ENCODE results near the gene PRR29.

DNA sequence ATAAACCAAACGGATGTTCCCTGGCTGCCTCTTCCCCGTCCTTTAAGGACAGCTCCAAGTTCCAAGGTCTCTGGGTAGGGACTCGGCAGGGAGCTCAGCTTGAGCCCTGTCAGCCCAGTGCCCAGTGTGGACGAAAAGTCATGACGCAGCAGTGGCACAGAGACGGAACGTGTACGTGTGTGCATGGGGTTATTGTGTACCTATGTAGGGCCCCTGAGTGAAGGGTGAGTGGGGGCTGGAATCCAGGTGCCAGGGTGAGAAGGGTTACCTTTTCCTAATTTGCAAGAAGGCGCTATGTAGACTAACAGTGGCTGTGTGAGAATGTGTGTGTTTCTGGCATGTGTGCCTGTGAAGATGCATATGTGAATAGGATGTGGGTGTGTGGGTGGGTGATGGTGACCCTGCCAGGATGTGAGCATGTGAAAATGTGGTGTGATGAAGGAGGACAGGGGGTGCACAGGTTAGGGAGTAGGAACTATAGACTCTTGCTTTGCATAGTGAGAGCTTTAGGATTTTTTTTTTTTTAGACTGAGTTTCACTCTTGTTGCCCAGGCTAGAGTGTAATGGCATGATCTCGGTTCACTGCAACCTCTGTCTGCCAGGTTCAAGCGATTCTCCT lies 31.4 kb upstream of the PRR29 start:
- no peak for TF ChIP-seq EZH2 (IDR thresholded peaks at IDR 0.05; ENCODE audit: borderline replicate concordance, insufficient read depth, low read depth, low read length, poor library complexity, severe bottlenecking)
- TF ChIP-seq, protein P1, sequence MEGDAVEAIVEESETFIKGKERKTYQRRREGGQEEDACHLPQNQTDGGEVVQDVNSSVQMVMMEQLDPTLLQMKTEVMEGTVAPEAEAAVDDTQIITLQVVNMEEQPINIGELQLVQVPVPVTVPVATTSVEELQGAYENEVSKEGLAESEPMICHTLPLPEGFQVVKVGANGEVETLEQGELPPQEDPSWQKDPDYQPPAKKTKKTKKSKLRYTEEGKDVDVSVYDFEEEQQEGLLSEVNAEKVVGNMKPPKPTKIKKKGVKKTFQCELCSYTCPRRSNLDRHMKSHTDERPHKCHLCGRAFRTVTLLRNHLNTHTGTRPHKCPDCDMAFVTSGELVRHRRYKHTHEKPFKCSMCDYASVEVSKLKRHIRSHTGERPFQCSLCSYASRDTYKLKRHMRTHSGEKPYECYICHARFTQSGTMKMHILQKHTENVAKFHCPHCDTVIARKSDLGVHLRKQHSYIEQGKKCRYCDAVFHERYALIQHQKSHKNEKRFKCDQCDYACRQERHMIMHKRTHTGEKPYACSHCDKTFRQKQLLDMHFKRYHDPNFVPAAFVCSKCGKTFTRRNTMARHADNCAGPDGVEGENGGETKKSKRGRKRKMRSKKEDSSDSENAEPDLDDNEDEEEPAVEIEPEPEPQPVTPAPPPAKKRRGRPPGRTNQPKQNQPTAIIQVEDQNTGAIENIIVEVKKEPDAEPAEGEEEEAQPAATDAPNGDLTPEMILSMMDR (IDR thresholded peaks at IDR 0.05): no peak
